ENCODE measurements around the gene SRP54. TPM values are rescaled to one million over a fixed set of nuclear protein-coding genes. Genes with fewer than 3 reads are reported as not detected.

Gene SRP54
- polyA plus RNA-seq, 1 experiment = 84.2 TPM

DNA sequence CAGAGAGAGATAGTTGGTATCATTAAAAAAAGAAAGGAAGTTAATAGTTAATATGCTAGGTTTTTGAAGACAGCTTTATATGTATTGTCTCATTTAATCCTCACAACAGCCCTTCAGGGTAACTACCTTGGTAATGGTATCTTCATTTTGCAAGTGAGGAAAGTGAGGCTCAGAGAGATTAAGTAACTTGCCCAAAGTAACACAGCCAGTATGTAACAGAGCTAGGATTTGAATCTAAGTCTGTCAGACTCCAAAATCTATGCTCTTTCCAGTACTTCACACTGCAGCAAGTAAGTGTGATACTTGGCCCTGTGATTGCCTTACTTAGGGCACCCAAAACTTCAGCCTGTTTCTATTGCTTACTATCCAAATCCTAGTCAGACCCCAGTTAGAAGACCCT, 7.0 kb downstream of the SRP54 start:
- CTCF ChIA-PET = no interaction called here

DNA sequence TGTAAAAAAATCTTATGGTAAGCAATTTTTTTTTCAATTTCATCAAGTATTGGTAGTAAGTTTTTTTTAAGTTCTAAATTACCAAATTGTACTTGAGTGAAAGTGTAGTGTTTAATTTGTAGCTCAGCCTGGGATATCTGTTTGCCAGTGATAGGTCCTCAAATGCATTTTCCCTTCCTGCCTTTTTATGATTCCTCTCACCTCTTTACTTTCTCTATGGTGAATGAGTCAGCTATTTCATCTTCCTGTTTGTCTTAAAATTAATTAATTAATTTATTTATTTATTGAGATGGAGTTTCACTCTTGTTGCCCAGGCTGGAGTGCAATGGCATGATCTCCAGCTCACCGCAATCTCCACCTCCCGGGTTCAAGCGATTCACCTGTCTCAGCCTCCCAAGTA, 10.6 kb downstream of the SRP54 start:
- POLR2A ChIA-PET = interaction anchor here (1.8 kb wide), 1 partner anchor 11 kb away, joined by 3 read pairs; the partner anchor contains the start of gene SRP54
- no peak overlapping the region for H3K27ac ChIP-seq (ENCODE audit: low read depth, low read length)
- TF ChIP-seq, protein P1, sequence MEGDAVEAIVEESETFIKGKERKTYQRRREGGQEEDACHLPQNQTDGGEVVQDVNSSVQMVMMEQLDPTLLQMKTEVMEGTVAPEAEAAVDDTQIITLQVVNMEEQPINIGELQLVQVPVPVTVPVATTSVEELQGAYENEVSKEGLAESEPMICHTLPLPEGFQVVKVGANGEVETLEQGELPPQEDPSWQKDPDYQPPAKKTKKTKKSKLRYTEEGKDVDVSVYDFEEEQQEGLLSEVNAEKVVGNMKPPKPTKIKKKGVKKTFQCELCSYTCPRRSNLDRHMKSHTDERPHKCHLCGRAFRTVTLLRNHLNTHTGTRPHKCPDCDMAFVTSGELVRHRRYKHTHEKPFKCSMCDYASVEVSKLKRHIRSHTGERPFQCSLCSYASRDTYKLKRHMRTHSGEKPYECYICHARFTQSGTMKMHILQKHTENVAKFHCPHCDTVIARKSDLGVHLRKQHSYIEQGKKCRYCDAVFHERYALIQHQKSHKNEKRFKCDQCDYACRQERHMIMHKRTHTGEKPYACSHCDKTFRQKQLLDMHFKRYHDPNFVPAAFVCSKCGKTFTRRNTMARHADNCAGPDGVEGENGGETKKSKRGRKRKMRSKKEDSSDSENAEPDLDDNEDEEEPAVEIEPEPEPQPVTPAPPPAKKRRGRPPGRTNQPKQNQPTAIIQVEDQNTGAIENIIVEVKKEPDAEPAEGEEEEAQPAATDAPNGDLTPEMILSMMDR (IDR thresholded peaks at IDR 0.05; ENCODE audit: low read depth, low read length) = no peak
- H3K9me3 ChIP-seq (ENCODE audit: control insufficient read depth, insufficient read depth, low read length) = no peaks in the 10 kb centered on the region
- DNase-seq (ENCODE audit: low read depth, low spot score) = no peak
- CTCF ChIA-PET = no interaction called here
- H3K27me3 ChIP-seq (ENCODE audit: control insufficient read depth, insufficient read depth, low read length) = no peaks in the 10 kb centered on the region
- H3K4me3 ChIP-seq (ENCODE audit: low read depth, low read length) = no peak overlapping the region

More for the DNA sequence above, 7.0 kb downstream of the SRP54 start:
- TF ChIP-seq, protein P1 (IDR thresholded peaks at IDR 0.05; ENCODE audit: low read depth, low read length) = no peak
- POLR2A ChIA-PET = no interaction called here
- no peak for DNase-seq (ENCODE audit: low read depth, low spot score)
- H3K4me3 ChIP-seq (ENCODE audit: low read depth, low read length) = no peak overlapping the region
- H3K9me3 ChIP-seq (ENCODE audit: control insufficient read depth, insufficient read depth, low read length) = no peaks in the 10 kb centered on the region
- no peaks in the 10 kb centered on the region for H3K27me3 ChIP-seq (ENCODE audit: control insufficient read depth, insufficient read depth, low read length)
- no peak overlapping the region for H3K27ac ChIP-seq (ENCODE audit: low read depth, low read length)

DNA sequence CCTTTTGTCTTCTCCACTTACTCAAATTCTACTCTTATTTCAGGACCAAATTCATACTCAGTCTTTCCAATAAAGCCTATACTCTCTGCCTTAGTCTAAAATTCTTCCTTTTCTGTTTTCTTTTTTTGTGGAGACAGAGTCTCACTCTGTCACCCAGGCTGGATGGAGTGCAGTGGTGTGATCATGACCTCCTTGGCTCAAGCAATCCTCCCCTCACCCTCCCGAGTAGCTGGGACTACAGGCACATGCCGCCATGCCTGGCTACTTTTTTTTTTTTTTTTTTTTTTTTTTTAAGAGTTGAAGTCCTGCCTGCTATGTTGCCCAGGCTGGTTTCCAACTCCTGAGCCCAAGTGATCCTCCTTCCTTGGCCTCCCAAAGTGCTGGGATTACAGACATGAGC, 11.9 kb downstream of the SRP54 start:
- DNase-seq (ENCODE audit: low read depth, low spot score) = no peak
- no peaks in the 10 kb centered on the region for H3K9me3 ChIP-seq (ENCODE audit: control insufficient read depth, insufficient read depth, low read length)
- no peak overlapping the region for H3K27ac ChIP-seq (ENCODE audit: low read depth, low read length)
- TF ChIP-seq, protein P1 (IDR thresholded peaks at IDR 0.05; ENCODE audit: low read depth, low read length) = no peak
- H3K4me3 ChIP-seq (ENCODE audit: low read depth, low read length) = no peak overlapping the region
- CTCF ChIA-PET = no interaction called here
- POLR2A ChIA-PET = interaction anchor here (0.6 kb wide), 1 partner anchor 68 kb away, joined by 3 read pairs; no protein-coding TSS in a partner anchor
- no peaks in the 10 kb centered on the region for H3K27me3 ChIP-seq (ENCODE audit: control insufficient read depth, insufficient read depth, low read length)

DNA sequence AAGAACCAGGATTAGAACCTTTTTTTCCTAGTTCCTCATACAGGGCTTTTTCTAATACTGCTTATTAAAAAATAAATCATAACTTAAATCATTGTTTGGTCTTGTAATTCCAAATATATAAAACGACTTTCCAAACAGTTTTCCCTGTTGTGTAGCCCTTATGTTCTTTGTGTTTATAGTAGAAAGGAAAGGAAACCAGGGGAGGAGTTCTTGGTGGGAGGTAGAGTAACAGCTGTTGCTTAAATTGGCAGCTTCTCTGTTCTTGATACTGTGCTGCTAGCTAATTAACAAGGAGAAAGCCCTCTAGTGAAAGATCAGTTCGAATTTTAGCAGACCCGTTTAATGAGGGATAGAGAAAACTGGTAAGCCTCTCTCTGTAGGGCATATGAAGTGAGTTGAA, 15.0 kb downstream of the SRP54 start:
- no peak for DNase-seq (ENCODE audit: low read depth, low spot score)
- Histone ChIP-seq H3K9me3 (ENCODE audit: control insufficient read depth, insufficient read depth, low read length) (no peaks in the 10 kb centered on the region), H3K27me3 (ENCODE audit: control insufficient read depth, insufficient read depth, low read length) (no peaks in the 10 kb centered on the region), H3K4me3 (ENCODE audit: low read depth, low read length) (no peak overlapping the region), H3K27ac (ENCODE audit: low read depth, low read length) (no peak overlapping the region)
- TF ChIP-seq, protein P1 (IDR thresholded peaks at IDR 0.05; ENCODE audit: low read depth, low read length) = no peak
- ChIA-PET CTCF (interaction anchor here (0.6 kb wide), 2 partner anchors 27 to 294 kb away, joined by 4 read pairs; no protein-coding TSS in a partner anchor), POLR2A (no interaction called here)

DNA sequence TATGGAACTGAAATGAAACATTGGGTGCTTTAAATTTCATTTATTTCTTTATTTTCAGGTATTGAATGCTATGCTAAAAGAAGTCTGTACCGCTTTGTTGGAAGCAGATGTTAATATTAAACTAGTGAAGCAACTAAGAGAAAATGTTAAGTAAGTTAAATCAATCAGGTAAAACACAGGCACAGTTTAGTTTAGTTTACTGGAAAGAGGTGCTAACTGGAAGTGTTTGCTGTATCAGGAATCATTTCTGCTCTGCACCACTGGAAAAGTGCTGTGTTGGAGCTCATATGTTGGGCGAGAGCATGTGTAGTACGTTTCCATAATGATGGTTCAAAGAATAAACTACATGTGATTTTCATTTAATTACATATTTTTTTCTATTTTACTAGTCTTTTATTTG, 16.7 kb downstream of the SRP54 start:
- H3K4me3 ChIP-seq (ENCODE audit: low read depth, low read length) = no peak overlapping the region
- H3K9me3 ChIP-seq (ENCODE audit: control insufficient read depth, insufficient read depth, low read length) = no peaks in the 10 kb centered on the region
- DNase-seq (ENCODE audit: low read depth, low spot score) = no peak
- no peaks in the 10 kb centered on the region for H3K27me3 ChIP-seq (ENCODE audit: control insufficient read depth, insufficient read depth, low read length)
- ChIA-PET CTCF (no interaction called here), POLR2A (no interaction called here)
- no peak overlapping the region for H3K27ac ChIP-seq (ENCODE audit: low read depth, low read length)
- TF ChIP-seq, protein P1 (IDR thresholded peaks at IDR 0.05; ENCODE audit: low read depth, low read length) = no peak
